ENCODE measurements around the gene RASA1. TPM values are rescaled to one million over a fixed set of nuclear protein-coding genes. Genes with fewer than 3 reads are reported as not detected.

The RASA1 gene
- total RNA-seq, 1 experiment from 2014 or later: 29.6 TPM

DNA sequence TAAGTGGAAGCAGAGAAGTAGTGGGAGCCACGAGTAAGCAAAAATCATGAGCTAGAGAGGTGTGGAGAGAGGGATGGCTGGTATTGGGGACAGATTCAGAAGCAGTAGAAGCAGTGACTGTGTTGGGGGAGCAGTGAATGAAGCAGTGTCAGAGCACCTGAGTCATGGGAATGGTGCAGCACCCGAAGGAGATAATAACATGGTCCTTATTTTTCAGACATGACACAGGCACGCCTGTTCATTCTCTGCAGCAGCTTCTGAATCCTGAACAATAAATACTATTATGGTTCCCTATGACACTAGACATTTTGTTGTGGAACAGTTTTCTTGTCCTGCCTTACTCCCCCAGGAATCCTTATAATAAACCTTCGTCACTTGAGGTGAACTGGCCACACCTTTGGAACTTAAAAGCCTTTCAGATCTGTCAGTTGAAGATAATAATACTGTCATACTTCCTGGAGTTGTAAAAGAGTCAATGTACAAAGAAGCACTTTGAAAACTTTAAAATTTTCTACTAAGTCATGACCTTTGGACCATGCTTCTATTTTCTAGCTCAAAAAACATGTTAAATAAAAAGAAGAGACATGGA is 7.0 kb upstream of the RASA1 start:
- WGBS (ENCODE audit: extremely low coverage, insufficient read length, low lambda C conversion rate): no CpG with 5 or more reads among the region's 4 CpGs
- no peak overlapping the region for H3T11ph ChIP-seq (ENCODE audit: low read length)
- Mint-ChIP-seq H3K4me1 (peaks cover 18 to 23% of the 10 kb centered on the region in 2 experiments), H3K9me3 (no peaks in the 10 kb centered on the region), H3K4me3 (no peak overlapping the region), H3K27ac (no peak overlapping the region), H3K36me3 (ENCODE audit: insufficient read depth in 1 of 3, low read depth in 3 of 3) (no peaks in the 10 kb centered on the region), H3K27me3 (ENCODE audit: low read depth) (peaks cover 45% of the 10 kb centered on the region)
- no peak overlapping the region for H2BK5ac ChIP-seq (ENCODE audit: insufficient read length, low read length)
- H3K27ac ChIP-seq (ENCODE audit: insufficient read length, low read depth, low read length): no peak overlapping the region
- H3K23ac ChIP-seq (ENCODE audit: insufficient read length, low read depth, low read length): no peak overlapping the region
- H4K5ac ChIP-seq (ENCODE audit: insufficient read length, low read depth, low read length): no peak overlapping the region
- H3K4me1 ChIP-seq (ENCODE audit: insufficient read depth, low read length): no peaks in the 10 kb centered on the region
- H3K79me1 ChIP-seq (ENCODE audit: insufficient read depth, low read depth, low read length, poor library complexity, severe bottlenecking): no peaks in the 10 kb centered on the region
- no peak overlapping the region for H2BK120ac ChIP-seq (ENCODE audit: low read depth, low read length, poor library complexity, severe bottlenecking)
- no peaks in the 10 kb centered on the region for H3K23me2 ChIP-seq (ENCODE audit: insufficient read length, low read depth, low read length, poor library complexity, severe bottlenecking)
- H4K91ac ChIP-seq (ENCODE audit: insufficient read length, low read depth, low read length): no peak overlapping the region
- H3K18ac ChIP-seq (ENCODE audit: insufficient read length, low read depth, low read length): no peak overlapping the region
- H2BK20ac ChIP-seq (ENCODE audit: low read depth, low read length, poor library complexity, severe bottlenecking): no peak overlapping the region
- no peaks in the 10 kb centered on the region for H3K79me2 ChIP-seq (ENCODE audit: insufficient read depth, low read length)
- DNase-seq: no peak
- no peaks in the 10 kb centered on the region for H4K20me1 ChIP-seq (ENCODE audit: control insufficient read depth, insufficient read depth, insufficient read length)
- no peak overlapping the region for H2BK12ac ChIP-seq (ENCODE audit: insufficient read length, low read depth, low read length)
- no peak overlapping the region for H4K8ac ChIP-seq (replicated peaks; ENCODE audit: insufficient read length, low read depth, low read length)
- H3K56ac ChIP-seq (ENCODE audit: insufficient read length, low read depth, low read length): no peak overlapping the region
- H3K4ac ChIP-seq (ENCODE audit: low read depth, low read length): no peak overlapping the region
- H3K9ac ChIP-seq (ENCODE audit: extremely low read depth, insufficient read length, low read length): no peak overlapping the region
- no peaks in the 10 kb centered on the region for H3K9me3 ChIP-seq (ENCODE audit: control insufficient read depth, low read depth, low read length)
- no peak overlapping the region for H2BK15ac ChIP-seq (ENCODE audit: low read depth, low read length)
- H3K4me2 ChIP-seq (ENCODE audit: insufficient read depth, insufficient read length, low read length): no peak overlapping the region
- H2AFZ ChIP-seq (ENCODE audit: low read length): no peak overlapping the region
- H2AK5ac ChIP-seq (ENCODE audit: insufficient read length, low read length): no peak overlapping the region
- peaks cover 6% of the 10 kb centered on the region; the same call in 1 of the 2 replicates for H3K27me3 ChIP-seq (ENCODE audit: insufficient read depth, low read length)
- TF ChIP-seq, protein P1, sequence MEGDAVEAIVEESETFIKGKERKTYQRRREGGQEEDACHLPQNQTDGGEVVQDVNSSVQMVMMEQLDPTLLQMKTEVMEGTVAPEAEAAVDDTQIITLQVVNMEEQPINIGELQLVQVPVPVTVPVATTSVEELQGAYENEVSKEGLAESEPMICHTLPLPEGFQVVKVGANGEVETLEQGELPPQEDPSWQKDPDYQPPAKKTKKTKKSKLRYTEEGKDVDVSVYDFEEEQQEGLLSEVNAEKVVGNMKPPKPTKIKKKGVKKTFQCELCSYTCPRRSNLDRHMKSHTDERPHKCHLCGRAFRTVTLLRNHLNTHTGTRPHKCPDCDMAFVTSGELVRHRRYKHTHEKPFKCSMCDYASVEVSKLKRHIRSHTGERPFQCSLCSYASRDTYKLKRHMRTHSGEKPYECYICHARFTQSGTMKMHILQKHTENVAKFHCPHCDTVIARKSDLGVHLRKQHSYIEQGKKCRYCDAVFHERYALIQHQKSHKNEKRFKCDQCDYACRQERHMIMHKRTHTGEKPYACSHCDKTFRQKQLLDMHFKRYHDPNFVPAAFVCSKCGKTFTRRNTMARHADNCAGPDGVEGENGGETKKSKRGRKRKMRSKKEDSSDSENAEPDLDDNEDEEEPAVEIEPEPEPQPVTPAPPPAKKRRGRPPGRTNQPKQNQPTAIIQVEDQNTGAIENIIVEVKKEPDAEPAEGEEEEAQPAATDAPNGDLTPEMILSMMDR (conservative IDR thresholded peaks at IDR 0.05): no peak
- no peak overlapping the region for H3K14ac ChIP-seq (ENCODE audit: insufficient read depth, low read length)

Data from H9 (cell line).